Keratinocyte (primary cell): ENCODE results near the gene HDAC7. TPM values are rescaled to one million over a fixed set of nuclear protein-coding genes. Genes with fewer than 3 reads are reported as not detected.

Experiments
- DNase-seq: peaks from one replicate; pipeline ENCODE4 v3.0.0-alpha.2; 2011; ENCODE audit warnings: low read depth, missing footprints, low spot score
- FAIRE-seq: peaks from 2 replicates; lab custom pipeline; 2011; peaks lifted over from hg19 to GRCh38; lab: Jason Lieb, UNC
- H2AFZ ChIP-seq: 2 replicates; pipeline ENCODE4 v1.6.0; 2012; ENCODE audit warnings: low read length, control low read depth, inconsistent platforms; ENCODE audit not compliant: control insufficient read depth
- H3K27ac ChIP-seq: 2 replicates; pipeline ENCODE4 v1.5.1; 2011; ENCODE audit warnings: low read length; ENCODE audit not compliant: control insufficient read depth, insufficient read depth
- H3K27me3 ChIP-seq: 3 replicates; pipeline ENCODE4 v1.6.0; 2011; ENCODE audit warnings: low read length; ENCODE audit not compliant: control insufficient read depth, insufficient read depth; ENCODE audit errors: extremely low read depth
- H3K36me3 ChIP-seq, 2 experiments: 2 replicates in 1 of 2; 3 replicates in 1 of 2; pipeline ENCODE4 v1.5.1; 2011; ENCODE audit warnings: low read length in 2 of 2, mild to moderate bottlenecking in 1 of 2; ENCODE audit not compliant: control insufficient read depth in 2 of 2, insufficient read depth in 2 of 2; ENCODE audit errors: extremely low read depth in 1 of 2
- H3K4me1 ChIP-seq: 3 replicates; pipeline ENCODE4 v1.5.1; 2011; ENCODE audit warnings: low read length; ENCODE audit not compliant: control insufficient read depth, insufficient read depth; ENCODE audit errors: extremely low read depth
- H3K4me2 ChIP-seq: 3 replicates; pipeline ENCODE4 v1.6.0; 2011; ENCODE audit warnings: low read depth, low read length; ENCODE audit not compliant: control insufficient read depth, insufficient read depth; ENCODE audit errors: extremely low read depth
- H3K4me3 ChIP-seq, 3 experiments: fragments of 200-600 bp in 1 of 3; sonication (generic) in 1 of 3; 2 replicates in 2 of 3; 3 replicates in 1 of 3; pipeline ENCODE4 v1.5.1; 2011 to 2016; ENCODE audit warnings: low read length in 3 of 3, mild to moderate bottlenecking in 3 of 3, control low read depth in 2 of 3, inconsistent platforms in 1 of 3, low read depth in 1 of 3, mixed read lengths in 1 of 3, mixed run types in 1 of 3, moderate library complexity in 1 of 3; ENCODE audit not compliant: control insufficient read depth in 2 of 3, insufficient read depth in 2 of 3; ENCODE audit errors: extremely low read depth in 1 of 3
- H3K79me2 ChIP-seq: 2 replicates; pipeline ENCODE4 v1.6.0; 2012; ENCODE audit warnings: low read length; ENCODE audit not compliant: control insufficient read depth, insufficient read depth
- H3K9ac ChIP-seq: 3 replicates; pipeline ENCODE4 v1.6.0; 2011; ENCODE audit warnings: low read length; ENCODE audit not compliant: control insufficient read depth, insufficient read depth; ENCODE audit errors: extremely low read depth
- H3K9me1 ChIP-seq: 3 replicates; pipeline ENCODE4 v1.6.0; 2011; ENCODE audit warnings: low read length; ENCODE audit not compliant: control insufficient read depth, insufficient read depth; ENCODE audit errors: extremely low read depth
- H3K9me3 ChIP-seq: 2 replicates; pipeline ENCODE4 v1.5.1; 2012; ENCODE audit warnings: low read depth, low read length; ENCODE audit not compliant: control insufficient read depth
- H4K20me1 ChIP-seq: 3 replicates; pipeline ENCODE4 v1.6.0; 2011; ENCODE audit warnings: low read length; ENCODE audit not compliant: control insufficient read depth, insufficient read depth; ENCODE audit errors: extremely low read depth
- EZH2 ChIP-seq: IDR thresholded peaks from one replicate; pipeline ENCODE4 v1.6.1; 2012; ENCODE audit warnings: inconsistent platforms, mild to moderate bottlenecking, low read length, moderate library complexity
- dilution Hi-C: fragments of 300-500 bp; cut with MboI; formaldehyde crosslinking; loops from one replicate; pipeline ENCODE4 v1.7.0; 2020; ENCODE audit warnings: low sequenced_read_pairs; ENCODE audit not compliant: extremely low pct_ligation_motif_present
- polyA plus RNA-seq, 5 experiments: library from polyadenylated mRNA; depleted of rRNA in 3 of 5; stranded (reverse) in 3 of 5; stranded (forward) in 1 of 5; unstranded in 1 of 5; fragments of >200 nt; gene quantifications; 1 replicate in 1 of 5; 2 replicates in 3 of 5; 3 replicates in 1 of 5; pipeline versions ENCODE4 v1.2.1 to v1.2.3, GENCODE V29; 2011 to 2012; ENCODE audit warnings: missing spikeins in 2 of 5, low read depth in 1 of 5, low replicate concordance in 1 of 5
- TF ChIP-seq, protein P1 (sequence below), 3 experiments: IDR thresholded peaks in 1 of 3; conservative IDR thresholded peaks in 1 of 3; optimal IDR thresholded peaks in 1 of 3; 2 replicates in 2 of 3; 3 replicates in 1 of 3; pipeline versions ENCODE3 to v1.5.1; 2011; ENCODE audit warnings: low read length in 3 of 3, mild to moderate bottlenecking in 3 of 3, moderate library complexity in 2 of 3, control low read depth in 1 of 3, inconsistent platforms in 1 of 3; ENCODE audit not compliant: insufficient read depth in 2 of 3; ENCODE audit errors: extremely low read depth in 1 of 3

The HDAC7 gene
- polyA plus RNA-seq, 1 donor (not counting 4 experiments of a cell fraction or from before 2014, with no cell fraction given): 17.0 TPM

DNA sequence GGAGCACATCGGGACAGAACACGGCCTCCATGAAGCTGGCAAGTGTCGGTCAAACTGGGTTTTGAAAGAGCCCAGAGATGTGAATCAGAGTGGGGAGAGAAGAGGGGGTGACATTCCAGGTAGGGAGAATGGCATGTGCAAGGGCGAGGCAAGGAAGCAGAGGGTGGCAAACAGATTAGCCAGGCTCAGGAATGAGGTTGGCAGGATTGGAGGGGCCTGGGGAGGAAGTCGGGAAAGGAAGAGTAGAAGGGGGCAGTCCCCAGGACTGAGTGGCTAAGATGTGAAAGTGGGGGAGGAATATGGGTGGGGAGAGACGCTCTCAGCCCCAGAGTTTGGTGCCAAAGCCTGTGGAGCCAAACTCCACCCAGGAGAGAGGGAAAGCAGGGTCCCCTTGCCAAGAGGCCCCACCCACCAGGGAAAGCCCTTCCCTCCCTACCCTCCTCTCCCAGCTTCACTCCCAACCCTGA, 5.5 kb upstream of the HDAC7 start:
- Histone ChIP-seq H3K4me1 (peaks cover 61% of the 10 kb centered on the region), H3K27me3 (no peaks in the 10 kb centered on the region), H3K9ac (no peak overlapping the region), H3K36me3 (no peaks in the 10 kb centered on the region), H3K4me2 (peak overlapping the region; percentile 50), H2AFZ (peak overlapping the region; percentile 42), H4K20me1 (no peaks in the 10 kb centered on the region), H3K9me1 (peaks cover 3% of the 10 kb centered on the region), H3K79me2 (peaks cover 8% of the 10 kb centered on the region), H3K27ac (peak overlapping the region; percentile 44), H3K9me3 (no peaks in the 10 kb centered on the region), H3K4me3 (no peak overlapping the region)
- no peak for TF ChIP-seq EZH2
- TF ChIP-seq, protein P1, sequence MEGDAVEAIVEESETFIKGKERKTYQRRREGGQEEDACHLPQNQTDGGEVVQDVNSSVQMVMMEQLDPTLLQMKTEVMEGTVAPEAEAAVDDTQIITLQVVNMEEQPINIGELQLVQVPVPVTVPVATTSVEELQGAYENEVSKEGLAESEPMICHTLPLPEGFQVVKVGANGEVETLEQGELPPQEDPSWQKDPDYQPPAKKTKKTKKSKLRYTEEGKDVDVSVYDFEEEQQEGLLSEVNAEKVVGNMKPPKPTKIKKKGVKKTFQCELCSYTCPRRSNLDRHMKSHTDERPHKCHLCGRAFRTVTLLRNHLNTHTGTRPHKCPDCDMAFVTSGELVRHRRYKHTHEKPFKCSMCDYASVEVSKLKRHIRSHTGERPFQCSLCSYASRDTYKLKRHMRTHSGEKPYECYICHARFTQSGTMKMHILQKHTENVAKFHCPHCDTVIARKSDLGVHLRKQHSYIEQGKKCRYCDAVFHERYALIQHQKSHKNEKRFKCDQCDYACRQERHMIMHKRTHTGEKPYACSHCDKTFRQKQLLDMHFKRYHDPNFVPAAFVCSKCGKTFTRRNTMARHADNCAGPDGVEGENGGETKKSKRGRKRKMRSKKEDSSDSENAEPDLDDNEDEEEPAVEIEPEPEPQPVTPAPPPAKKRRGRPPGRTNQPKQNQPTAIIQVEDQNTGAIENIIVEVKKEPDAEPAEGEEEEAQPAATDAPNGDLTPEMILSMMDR (optimal IDR thresholded peaks at IDR 0.05 in 1 of 3, IDR thresholded peaks at IDR 0.05 in 1 of 3, conservative IDR thresholded peaks at IDR 0.05 in 1 of 3; ENCODE audit: extremely low read depth in 1 of 3, insufficient read depth in 2 of 3, low read length in 3 of 3): no peak
- DNase-seq (no peak), FAIRE-seq (no peak)
- dilution Hi-C loops: no loop called here

DNA sequence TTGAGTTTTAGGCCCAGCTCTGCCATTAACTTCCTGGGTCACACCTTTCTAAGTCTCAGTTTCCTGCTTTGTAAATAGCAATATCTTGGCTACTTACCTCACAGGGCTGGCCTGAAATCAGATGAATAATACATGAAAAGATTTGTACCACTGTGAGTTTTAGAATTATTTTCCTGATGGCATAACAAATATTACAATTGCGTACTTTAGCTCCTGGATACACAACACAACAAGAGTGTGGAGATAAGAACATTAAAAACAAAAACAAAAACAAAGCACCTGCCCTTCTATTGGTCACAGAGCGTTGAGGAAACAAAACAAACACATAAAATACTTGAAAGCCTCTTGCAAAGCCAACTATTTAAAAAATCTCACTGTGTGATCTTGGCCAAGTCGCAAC, 4.9 kb upstream of the HDAC7 start:
- no peak for DNase-seq
- Histone ChIP-seq H2AFZ (no peak overlapping the region), H3K9ac (no peak overlapping the region), H4K20me1 (no peaks in the 10 kb centered on the region), H3K27me3 (no peaks in the 10 kb centered on the region), H3K4me2 (peak overlapping the region; percentile 50), H3K36me3 (no peaks in the 10 kb centered on the region), H3K4me3 (no peak overlapping the region), H3K27ac (peak overlapping the region; percentile 44), H3K4me1 (peaks cover 60% of the 10 kb centered on the region), H3K79me2 (peaks cover 12% of the 10 kb centered on the region), H3K9me3 (no peaks in the 10 kb centered on the region), H3K9me1 (peaks cover 3% of the 10 kb centered on the region)
- dilution Hi-C loops: no loop called here
- FAIRE-seq: no peak
- TF ChIP-seq EZH2: no peak
- TF ChIP-seq, protein P1 (optimal IDR thresholded peaks at IDR 0.05 in 1 of 3, IDR thresholded peaks at IDR 0.05 in 1 of 3, conservative IDR thresholded peaks at IDR 0.05 in 1 of 3; ENCODE audit: extremely low read depth in 1 of 3, insufficient read depth in 2 of 3, low read length in 3 of 3): no peak
